HG03159 (cell line): ENCODE results near the gene MBNL1.

Source experiments
- ATAC-seq: cut with Tn5 transposase; IDR thresholded peaks from one replicate; pipeline ENCODE4 v1.9.1; 2021; ENCODE audit warnings: mild to moderate bottlenecking, moderate library complexity; ENCODE audit not compliant: unreplicated experiment

The MBNL1 gene

DNA sequence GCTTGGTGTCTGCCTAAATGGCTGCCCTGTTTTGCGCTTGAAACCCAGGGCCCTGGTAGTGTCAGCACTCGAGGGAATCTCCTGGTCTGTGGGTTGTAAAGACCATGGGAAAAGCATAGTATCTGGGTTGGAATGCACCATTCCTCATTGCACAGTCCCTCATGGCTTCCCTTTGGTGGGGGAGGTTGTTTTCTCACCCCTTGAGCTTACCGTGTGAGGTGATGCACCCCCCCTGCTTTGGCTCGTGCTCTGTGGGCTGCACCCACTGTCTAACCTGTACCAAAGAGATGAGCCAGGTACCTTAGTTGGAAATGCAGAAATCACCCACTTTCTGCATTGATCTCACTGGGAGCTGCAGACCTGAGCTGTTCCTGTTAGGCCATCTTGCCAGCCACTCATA, 104.7 kb downstream of the MBNL1 start:
- ATAC-seq, result no peak

DNA sequence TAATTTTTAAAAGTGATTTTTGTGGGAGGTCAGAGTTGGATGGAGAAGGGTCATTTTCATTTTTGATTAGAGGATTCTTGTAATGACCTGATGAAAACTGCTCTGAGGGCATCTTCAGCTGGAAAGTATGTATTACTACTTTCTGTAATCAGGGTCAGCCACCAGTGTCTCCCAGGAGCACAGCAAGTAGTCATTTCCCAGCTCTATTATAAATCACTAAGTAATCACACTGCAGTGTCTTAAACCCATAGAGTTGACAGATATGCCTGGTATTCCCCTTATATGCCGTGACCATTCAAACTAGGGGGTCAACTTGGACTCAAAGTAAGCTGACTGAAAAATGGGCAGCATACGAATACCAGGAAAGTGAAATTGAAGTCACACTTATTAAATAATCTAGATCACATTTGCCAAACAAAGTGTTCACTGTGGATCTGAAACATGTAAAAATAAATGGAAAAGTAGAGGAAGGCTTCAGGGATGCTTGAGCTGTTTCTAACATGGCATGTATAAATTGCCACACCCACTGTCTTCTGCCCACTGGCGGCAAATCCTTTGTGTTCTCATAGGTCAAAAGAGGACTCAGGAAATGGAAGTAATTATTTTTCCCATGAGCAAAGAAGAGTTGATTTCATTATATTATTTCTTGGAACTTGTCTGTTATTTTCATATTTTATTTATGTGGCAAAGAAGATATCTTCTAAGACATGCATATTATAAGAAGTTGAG, 105.7 kb downstream of the MBNL1 start:
- peak; percentile 36 for ATAC-seq

DNA sequence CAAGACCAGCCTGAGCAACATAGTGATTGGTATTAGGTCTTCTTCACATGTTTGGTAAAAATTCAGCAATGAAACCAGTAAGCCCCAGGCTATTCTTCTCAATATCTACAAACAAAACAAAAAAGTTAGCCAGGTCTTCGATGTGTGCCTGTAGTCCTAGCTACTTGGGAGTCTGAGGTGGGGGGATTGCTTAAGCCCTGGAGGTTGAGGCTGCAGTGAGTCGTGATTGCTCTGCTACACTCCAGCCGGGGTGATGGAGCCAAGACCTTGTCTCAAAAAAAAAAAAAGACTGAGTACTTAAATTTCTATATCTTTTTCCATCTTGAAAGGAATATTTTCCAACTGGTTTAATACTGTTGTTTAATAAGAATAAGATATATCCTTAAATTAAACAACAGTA, 106.8 kb downstream of the MBNL1 start:
- ATAC-seq, result no peak

DNA sequence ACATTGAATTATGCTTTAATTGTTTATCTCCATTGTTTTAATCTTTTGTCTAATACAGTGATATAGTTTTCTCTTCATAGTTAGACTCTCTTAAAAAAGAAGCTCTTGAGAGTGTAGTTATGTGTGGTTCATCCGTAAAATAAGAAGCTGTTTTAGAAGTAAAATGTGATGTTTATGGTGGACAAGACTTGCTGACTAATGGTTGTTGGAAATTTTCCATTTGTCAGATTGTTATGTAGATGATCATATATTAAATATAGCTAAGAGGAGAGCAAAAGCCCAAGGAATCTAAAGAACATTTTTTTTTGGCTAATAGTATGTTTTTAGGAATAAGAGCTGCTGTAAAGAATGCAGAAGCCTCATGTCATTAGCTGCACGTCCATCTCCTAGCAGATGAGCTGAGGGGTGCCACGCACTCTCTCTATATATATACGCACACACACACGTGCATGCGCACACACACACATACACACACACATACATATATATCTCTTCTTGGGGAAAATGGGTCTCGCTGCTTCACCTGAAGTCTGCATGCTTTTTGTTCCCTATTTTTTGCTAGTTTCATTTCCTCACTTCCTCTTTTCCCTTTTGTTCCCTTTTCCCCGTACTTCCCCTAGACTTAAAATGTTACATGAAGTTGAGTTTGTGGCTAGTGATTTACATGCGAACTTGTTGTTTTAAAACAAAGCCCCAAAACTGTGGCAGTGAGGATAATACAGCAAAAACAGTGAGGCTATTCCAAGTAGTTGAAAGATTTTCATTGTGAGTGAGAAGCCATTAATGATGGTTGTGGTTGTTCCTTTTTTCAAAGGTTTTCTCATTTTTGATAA, 107.8 kb downstream of the MBNL1 start:
- peak; percentile 73 for ATAC-seq

DNA sequence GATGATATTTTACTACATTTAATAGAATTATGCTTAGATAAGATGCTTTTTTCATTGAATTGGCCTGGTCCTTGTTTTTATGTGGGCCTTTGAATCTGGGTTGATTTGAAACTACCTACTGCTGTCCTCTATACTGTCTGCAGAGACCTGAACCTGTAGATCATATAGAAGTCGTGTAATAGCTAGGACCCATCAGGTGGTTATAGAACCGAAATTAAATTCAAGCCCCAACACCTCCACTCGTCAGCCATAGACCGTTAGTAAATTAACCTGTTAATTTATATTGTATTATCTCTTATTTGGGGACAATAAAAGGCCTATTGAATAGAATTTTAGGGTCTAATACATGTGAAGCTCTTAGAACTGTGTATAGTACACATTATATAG, 108.4 kb downstream of the MBNL1 start:
- peak; percentile 16 for ATAC-seq

DNA sequence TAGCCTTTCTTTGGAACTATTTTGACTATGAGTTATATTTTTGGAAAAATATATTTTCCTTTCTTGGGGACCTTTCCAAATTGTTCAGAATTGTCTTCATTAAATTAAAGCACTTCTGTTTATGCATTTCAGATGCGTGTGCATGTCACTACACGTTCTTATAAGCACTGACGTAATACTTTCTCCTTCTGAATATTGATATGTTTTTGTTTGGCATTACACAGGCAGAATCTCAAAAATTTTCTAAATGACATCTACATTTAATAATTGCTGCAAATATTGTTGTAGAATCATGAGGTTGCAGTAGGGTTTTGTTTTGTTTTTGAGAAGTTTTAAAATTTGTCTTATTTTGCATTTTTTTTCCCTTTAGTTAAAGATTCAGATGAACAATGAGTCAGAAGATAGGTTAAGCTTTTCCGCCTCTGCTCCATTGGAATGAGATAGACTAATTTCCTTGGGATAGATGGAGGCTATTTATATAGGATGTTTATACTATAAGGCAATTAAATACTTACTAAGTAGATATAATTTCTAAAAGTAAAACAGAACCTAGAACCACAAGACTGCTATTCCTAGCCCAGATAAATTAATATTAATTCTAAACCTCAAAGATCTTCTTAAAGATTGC, 110.8 kb downstream of the MBNL1 start:
- ATAC-seq, result no peak

DNA sequence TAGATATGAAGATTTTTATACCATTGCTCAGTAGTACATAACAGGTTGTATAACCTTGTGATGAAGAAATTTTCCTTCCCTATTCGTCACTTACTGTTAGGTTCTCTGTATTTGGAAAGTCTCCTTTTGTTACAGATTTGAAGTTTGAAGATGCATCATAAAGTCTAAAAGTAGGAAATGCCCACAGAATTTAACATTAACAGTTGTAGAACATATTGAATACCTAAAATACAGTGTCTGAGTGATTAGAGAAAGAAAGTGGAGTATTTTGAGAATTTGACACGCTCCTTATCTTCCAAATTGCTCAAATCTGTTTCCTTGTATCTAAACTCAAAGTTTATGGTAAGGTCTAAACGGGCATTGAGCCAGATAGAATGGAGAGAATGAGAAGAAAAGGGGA, 111.3 kb downstream of the MBNL1 start:
- no peak for ATAC-seq

DNA sequence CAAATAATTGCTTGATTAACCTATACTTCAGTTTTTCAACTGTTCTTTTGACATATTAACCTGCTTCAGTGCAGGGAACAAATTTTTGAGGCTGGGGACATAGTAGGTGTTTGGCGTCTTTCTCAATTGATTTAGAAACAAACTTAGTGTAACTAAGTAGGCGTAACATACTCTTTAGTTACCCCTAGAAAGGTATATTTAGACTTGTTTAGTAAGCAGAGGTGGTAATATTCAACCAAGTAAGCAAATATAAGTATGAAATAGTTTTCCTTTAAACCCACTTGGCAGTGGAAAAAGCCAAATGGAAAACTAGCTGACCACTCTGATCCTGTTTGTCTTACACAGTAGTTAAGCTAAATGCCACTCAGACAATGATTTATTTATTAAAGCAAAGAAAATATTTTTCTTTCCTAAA, 113.2 kb downstream of the MBNL1 start:
- no peak for ATAC-seq

DNA sequence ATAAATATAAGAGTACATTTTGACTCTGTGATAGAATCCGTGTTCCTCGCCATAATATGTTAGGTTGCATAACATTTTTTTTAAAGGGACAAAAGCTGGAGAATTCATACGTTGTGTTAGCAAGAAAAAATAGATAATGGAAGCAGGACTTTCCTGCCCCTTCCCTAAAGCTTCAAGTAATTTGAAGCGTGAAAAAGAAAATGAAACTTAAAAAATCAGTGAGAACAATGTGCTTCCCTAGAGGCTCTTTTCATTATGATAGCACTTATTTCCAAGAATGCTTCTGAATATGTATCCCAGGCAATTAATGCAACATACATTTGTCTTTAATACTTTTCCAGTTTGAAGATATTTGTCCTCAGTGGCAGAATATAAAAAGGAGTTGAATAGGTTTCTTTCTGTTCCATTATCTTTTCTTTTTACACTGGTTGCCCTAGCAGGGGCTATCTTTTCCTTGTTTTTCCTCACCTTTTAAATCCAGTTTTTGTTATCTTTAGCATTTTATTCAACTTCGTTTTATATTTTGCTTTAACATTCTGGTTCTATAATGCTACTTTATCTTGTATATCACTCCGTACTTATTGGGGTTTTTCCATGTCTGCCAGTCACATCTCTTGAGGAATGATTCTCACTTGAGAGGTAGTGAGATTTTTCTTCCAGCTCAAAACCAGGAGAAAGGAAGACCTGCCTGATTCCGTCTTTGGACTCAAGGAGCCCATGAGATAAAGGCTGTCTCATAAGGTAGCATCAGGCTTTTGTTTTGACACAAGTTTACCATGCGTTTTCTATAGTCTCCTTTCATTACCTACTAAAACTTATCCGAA, 113.8 kb downstream of the MBNL1 start:
- no peak for ATAC-seq

DNA sequence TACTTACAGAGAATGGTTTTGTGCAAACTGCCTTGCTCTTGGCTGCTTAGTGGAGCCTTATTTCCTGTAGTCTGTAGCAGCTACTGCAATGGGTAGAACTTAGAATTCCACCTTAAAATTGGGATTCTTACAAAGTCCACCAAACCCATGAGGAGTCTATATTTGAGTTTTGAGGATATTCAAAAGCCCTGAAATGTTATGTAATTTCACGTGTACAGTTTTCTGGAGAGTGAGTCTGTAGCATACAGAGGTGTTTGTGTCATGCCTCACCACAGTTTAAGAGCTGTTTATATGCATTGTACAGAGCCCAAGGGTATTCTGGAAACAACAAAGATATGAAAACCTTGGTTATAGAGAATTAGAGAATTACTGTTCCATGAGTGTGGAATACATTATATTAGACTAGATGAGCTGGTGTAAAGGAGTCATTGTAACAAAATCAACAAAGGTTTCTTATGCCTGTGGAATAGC, 114.4 kb downstream of the MBNL1 start:
- no peak for ATAC-seq

DNA sequence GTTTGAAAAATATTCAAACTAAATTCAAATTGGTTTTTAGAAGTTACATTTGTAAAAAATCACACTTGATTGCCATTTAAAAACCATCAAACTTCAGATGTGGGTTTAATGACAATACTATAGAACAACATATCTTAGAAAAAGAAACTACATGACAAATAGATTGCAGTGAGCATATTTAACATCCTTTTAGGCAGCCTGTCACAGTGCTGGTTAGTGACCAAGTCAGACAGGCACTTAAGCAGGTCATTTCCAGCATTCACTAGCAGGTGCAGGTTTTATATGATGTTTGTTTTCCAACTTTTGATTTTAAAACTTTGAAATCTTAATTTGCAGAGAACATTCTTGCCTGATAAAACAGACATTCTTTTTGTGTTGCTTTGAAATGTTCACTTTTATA, 115.7 kb downstream of the MBNL1 start:
- ATAC-seq, result no peak

DNA sequence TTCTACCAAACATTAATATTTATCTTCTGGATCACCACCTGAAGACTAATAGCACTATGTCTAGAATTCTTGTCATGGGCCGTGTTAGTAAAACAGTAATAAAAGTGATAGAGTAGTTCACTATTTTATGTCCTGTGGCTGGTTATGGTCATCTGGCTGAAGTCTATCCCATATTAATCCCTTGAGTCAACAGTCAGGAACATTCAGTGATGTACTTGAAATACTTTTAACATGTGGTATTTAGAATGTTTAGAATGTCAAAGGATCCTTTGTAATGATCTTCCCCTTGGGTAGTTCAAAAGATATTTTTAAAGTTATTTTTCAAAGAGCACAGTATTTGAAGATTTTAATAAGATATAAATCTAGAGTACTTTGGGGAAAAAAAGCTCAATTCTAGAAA, 117.0 kb downstream of the MBNL1 start:
- no peak for ATAC-seq

DNA sequence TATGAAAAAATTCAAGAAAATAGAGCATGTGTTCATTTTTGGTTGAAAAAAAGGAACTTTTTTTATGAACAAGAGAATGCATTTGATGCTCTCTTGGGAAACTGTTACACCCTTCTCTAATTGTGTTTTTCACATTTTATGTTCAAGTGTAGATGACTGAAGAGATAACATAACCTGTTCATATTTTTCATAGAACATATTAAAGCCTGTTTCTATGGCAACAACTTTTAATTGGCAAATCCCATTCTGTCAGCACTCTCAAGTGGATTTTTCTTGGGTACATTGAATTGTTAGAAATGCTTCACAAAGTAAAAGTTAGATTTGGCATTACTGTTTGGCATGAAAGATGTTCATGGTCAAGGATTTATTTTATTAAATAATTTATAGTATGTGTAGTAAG, 117.5 kb downstream of the MBNL1 start:
- no peak for ATAC-seq

DNA sequence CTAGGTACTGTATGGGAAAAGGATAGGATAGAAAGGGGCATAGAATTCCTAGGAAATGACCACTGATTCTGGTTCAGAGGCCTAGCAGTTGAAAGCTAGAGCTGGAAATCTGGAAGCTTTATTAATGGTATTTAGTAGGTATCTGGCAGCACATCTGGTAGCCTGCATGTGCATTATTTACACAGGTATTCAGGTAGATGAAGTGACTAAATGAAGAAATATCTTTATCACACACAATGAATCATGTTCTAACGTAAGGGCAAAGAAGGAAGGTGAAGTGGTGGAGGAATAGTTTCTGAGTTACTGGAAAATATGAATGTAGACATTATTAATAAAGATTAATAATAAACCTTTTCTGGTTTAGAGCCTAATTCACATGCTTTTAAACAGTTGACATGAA, 119.9 kb downstream of the MBNL1 start:
- ATAC-seq, result no peak

DNA sequence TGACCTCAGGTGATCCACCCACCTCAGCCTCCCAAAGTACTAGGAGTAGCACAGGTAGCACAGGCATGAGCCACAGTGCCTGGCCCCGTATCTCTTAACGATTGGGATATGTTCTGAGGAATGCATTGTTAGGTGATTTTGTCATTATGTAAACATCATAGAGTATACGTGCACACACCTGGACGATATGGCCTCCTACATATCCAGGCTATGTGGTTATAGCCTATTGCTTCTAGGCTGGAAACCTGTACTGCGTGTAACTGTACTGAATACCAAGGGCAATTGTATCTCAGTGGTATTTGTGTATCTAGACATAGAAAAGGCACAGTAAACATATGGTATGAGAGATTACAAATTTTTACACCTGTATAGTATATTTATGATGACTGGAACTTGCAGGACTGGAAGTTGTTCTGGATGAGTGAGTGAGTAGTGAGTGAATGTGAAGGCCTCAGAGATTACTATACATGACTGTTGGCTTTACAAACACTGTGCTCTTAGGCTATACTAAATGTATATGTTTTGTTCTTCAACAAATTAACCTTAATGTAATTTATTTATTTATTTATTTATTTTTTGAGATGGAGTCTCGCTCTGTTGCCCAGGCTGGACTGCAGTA, 120.7 kb downstream of the MBNL1 start:
- no peak for ATAC-seq

DNA sequence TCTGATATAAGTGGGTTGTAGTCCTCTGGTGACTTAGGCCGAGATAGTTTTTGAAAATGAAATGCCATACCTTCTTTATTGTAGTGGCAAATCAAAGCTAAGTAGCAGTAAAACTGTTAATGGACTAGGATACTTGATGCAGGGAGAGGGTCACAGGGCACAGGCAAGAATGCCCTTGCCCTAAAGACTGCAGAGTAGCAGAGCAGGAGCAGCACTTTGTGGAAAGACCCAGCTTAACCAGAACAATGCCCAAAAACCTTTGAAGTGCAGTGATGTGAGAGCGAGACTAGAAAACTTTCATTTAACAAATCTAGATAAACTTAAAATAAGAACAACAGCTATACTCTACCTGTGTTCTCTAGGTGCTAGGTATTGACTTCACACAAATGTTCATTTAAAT, 121.9 kb downstream of the MBNL1 start:
- ATAC-seq, result no peak

DNA sequence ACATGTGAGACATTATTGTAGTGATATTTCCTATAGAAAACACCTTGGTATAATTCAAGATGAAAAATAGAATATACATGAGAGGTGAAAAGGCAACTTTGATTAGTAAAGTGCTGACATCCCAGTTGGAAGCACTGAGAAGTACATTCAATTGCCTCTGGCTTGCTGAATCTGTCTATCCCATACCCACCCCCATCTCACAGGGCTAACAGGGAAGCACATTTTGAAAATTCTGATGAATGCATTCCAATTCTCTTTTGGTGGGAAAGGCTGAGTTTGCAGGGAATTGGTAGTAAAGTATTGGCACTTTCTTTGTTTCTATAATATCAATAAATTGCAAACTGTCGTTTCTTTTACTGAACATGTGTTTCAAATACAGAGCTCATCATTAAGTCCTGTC, 122.9 kb downstream of the MBNL1 start:
- no peak for ATAC-seq

DNA sequence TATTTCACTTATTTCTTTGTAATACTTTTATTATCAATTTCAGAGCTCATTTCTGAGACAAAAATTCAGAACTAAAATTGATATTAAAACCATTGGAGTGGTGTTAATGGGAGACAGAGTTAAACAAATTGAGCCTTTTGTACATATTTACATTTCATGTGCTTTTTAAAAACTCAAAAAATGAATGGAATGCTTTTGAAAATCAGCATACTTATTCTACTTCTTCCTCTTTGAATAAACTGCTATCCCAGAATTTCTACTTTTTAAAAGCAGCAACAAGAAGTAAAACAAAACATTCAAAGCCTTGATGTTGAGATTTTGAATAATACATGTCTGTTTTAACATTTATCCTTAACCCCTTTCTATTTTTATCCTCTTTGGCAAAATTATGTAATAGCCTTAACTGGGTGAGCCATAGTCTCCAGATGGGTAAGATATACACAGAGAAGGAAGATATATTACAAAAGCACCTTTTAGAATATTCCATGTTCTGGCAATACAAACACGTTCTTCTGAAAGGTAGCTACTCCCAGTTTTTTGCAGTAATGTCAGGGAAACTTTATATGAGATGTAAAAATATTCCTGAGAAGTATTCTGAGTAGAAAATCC, 123.6 kb downstream of the MBNL1 start:
- ATAC-seq, result no peak

DNA sequence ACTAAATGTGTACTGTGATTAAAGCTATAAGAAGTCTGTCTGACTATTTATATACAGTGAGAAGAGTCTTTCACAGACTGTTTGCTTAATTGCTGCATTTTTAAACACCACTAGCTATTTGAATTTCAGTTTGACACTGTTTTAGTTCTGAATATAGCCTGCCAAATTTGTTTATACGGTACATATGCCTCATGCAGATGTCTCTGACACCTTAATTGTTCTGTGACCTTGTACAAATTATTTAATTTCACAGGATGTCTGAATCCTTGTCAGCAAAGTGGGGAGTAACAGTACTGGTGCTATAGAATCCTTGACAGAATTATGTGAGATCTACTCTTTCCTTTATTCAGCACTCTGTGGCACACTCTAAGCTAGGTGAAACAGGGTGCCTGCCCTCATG, 125.5 kb downstream of the MBNL1 start:
- no peak for ATAC-seq

DNA sequence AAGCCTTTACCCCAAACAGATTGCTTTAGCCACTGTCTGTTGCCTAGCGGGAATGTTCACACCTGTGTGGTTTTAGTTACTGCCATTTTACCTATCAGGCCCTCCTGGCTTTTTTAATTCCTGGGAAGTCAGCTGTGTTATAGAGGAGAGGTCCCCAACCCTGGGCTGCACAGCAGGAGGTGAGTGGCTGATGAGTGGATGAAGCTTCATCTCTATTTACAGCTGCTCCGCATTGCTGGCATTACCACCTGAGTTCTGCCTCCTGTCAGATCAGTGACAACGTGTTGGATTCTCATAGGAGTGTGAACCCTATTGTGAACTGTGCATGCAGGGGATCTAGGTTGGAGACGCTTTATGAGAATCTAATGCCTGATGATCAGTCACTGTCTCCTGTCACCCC, 127.0 kb downstream of the MBNL1 start:
- no peak for ATAC-seq
